GM21529 (cell line): ENCODE measurements around the gene PRKG1.
"Not testable (repeated sequence)": the region's sequence is repeated elsewhere in the genome, so short reads cannot be mapped to it uniquely, and the experiment has no call there.

Experiments used
- ATAC-seq: cut with Tn5 transposase; IDR thresholded peaks from one replicate; pipeline ENCODE4 v1.9.1; 2021; ENCODE audit not compliant: unreplicated experiment

PRKG1 gene

GRCh38 chr10:52028523-52028858 is 954.2 kb downstream of the PRKG1 start:
- no peak for ATAC-seq

DNA sequence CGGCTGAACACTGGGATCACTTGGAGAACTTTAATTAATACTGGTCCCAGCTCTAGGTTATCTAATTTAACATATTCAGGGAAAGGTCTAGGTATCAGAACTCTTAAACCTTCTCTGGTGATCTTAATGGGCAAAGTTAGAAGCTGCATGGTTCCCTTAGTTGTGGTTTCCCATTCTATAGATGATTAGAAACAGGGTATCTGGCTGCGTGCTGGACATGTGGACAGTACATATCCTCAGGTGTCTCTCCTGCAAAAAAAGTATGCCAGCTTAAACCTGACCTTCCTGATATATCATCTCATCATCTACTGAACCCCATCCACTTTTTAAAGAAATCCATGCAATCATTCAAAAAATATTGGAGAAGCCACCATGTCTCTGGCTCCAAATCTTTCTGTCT is 955.3 kb downstream of the PRKG1 start:
- no peak for ATAC-seq

- no peak for ATAC-seq
Observed at GRCh38 chr10:52030051-52030790, 955.9 kb downstream of the PRKG1 start.

GRCh38 chr10:52030975-52031374 is 956.7 kb downstream of the PRKG1 start:
- ATAC-seq = no peak

- ATAC-seq = no peak
Observed at GRCh38 chr10:52031771-52032170, 957.5 kb downstream of the PRKG1 start.

DNA sequence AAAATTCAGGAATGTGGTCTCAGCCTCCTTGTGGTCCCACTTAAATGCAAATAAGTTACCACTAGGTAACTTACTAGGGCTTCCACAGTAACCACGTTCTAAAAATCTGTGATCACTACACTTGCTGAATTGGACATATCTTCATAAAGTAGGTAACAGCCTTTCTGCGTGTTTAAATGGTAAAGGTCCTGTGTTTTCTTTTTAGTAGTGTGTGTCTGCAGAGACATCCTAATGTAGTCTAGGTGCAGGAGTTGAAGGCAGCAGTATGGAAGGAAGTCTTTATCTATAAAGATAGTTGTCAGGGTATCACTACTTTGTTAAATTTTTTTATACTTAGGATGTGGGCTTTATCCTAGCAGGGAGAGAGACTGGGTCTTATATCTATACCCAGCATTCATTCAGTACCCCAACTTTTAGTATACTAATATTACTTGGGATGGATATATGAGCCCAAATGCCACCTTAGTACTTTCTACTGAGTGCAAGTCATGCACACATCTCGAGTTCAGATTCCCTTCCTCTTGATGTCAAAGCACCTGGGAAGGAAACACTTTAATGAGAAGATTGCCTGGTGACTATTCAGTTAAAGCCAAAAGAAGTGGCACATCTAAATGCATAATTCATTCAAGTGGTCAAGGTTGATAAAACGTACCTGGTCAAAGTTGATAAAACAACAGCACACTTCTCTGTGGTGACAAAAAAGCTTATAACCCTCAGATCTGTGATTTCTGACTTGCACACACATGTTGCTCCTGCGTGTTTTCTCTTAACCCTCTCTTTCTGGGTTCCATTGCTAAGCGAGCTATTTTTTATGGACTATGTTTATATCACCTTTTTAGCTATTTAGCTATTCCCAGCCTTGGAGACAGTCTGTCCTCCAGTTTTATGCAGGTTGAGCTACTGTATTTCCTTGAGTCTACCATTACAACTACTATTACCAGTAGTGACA is 958.7 kb downstream of the PRKG1 start:
- ATAC-seq = no peak

DNA sequence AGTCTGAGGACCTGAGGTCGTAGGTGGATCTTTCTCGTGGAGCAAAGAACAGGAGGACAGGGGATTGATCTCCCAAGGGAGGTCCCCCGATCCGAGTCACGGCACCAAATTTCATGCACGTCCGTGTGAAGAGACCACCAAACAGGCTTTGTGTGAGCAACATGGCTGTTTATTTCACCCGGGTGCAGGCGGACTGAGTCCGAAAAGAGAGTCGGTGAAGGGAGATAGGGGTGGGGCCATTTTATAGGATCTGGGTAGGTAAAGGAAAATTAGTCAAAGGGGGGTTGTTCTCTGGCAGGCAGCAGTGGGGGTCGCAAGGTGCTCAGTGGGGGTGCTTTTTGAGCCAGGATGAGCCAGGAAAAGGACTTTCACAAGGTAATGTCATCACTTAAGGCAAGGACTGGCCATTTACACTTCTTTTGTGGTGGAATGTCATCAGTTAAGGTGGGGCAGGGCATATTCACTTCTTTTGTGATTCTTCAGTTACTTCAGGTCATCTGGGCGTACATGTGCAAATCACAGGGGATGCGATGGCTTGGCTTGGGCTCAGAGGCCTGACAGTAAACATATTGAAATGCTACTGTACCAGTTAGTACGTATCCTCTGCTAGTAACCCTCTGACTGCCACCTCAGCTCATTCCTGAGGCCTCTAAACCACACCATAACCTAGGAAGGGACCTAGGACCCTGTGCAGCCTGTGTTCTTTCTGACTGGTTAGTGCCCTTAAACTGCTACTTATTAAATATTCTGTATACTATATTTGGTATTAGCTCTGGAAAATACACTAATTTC is 964.9 kb downstream of the PRKG1 start:
- not testable (repeated sequence) for ATAC-seq

DNA sequence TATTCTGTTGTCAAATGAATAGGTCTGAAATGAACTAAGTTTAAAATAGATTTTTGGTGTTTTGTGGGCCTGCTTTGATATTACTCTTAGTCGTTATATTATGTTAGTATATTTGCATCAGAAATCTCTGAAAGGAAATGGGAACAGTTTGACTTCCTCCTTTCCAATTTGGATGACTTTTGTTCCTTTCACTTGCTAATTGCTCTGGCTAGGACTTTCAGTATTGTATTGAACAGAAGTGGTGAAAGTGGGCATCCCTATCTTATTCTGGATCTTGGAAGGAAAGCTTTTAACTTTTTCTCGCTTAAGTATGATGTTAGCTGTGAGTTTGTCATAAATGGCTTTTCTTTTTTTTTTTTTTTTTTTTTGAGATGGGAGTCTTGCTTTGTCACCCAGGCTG is 966.2 kb downstream of the PRKG1 start:
- no peak for ATAC-seq

- ATAC-seq = no peak
Observed at GRCh38 chr10:52043811-52044210, 969.5 kb downstream of the PRKG1 start.

DNA sequence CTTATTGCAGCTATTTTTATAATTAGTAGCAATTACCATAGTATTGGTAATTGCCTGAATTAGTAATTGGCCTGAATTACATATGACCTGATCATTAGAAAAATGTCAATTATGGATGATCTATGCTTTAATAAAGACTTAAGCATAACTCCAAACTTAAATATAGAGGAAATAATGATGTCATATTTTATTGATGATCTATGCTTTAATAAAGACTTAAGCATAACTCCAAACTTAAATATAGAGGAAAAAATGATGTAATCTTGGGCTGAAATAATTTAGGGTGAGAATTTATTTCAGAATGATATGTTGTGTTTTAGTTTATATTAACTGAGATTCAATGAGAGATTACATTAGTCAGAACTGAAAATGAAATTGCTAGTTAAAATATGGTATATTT is 973.8 kb downstream of the PRKG1 start:
- no peak for ATAC-seq

DNA sequence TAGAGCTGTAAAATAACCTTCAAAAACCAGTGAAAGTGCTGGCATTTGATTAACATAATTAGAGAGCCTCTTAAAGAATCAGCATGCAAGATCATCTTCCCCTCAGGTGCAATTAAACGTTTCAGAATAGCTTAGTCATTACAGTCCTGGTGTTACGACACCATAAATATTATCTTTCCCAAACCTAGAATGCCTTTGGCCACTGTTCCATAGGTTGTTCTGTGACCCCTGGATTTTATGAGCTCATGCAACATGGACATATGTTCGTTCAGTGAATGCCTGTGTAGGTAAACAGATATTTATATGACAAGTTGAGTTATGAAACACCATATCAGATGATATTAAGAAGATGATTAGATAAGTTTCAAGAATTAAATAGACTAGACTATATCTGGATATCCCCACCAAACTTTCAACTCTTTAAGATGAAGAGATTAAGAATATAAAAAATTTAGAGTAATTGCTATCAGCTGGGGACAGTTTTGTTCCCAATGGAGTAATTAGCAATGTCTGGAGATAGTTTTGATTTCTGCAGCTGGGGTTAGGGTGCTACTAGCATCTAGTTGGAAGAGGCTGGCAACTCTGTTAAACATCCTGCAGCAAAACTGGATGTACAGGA is 976.3 kb downstream of the PRKG1 start:
- ATAC-seq = no peak

DNA sequence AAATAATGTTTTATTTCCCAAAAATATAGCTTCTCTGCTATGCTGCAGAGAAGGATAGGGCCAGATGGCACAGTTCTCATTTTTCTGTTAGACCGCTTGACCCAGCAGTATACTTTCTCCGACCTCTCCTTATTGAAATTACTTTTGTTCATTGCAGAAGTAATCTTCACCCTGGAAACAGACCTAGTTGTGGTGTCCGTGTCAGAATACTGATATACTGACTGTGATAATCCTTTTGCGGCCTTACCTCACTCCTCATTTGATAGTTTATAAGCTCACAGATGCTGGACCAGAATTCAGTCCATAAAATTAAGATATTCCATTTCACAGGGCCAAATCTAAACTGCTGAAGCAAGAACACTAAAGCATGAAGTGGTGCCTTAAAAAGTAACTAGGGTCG is 979.2 kb downstream of the PRKG1 start:
- no peak for ATAC-seq

GRCh38 chr10:52056291-52056690 is 982.0 kb downstream of the PRKG1 start:
- no peak for ATAC-seq

- no peak for ATAC-seq
Observed at GRCh38 chr10:52059089-52059488, 984.8 kb downstream of the PRKG1 start.

- no peak for ATAC-seq
Observed at GRCh38 chr10:52063159-52063558, 988.9 kb downstream of the PRKG1 start.

- no peak for ATAC-seq
Observed at GRCh38 chr10:52064084-52064845, 990.0 kb downstream of the PRKG1 start.

DNA sequence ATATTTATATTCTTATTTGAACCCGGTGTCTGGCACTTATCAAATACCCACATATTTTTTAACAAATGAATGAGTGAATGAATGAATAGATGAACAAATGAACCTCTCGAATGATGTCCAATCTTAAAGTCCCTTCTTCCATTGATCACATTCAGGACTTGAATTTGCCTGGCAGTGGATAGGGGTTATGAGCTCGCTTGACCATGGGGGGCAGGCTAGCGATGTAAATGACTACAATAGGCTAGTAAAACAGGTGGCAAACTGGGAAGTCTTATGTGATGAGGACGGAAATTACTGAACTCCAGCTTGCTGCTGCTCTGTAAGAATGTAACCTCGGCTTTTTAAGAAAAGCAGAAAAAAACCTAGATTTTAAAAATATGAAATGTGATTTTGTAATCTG is 992.1 kb downstream of the PRKG1 start:
- no peak for ATAC-seq

DNA sequence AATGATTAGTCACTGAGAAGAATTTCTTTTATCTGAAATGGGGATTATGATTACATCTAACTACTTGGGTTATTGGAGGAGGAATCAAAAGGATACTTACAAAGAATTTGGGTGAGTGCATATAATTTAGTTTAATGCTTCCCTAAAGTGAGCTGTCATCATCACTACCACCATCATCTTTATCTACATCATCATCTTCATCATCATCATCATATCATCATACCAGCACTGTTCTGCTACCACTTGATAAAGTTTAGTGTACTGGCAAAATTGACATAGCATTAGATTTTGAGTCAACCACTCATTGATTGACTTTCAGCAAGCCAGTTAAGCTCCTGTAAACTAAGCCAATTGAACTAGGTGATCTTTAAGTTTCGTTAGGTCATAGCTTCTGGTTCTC is 994.2 kb downstream of the PRKG1 start:
- no peak for ATAC-seq

- no peak for ATAC-seq
Observed at GRCh38 chr10:52071814-52072213, 997.5 kb downstream of the PRKG1 start.

DNA sequence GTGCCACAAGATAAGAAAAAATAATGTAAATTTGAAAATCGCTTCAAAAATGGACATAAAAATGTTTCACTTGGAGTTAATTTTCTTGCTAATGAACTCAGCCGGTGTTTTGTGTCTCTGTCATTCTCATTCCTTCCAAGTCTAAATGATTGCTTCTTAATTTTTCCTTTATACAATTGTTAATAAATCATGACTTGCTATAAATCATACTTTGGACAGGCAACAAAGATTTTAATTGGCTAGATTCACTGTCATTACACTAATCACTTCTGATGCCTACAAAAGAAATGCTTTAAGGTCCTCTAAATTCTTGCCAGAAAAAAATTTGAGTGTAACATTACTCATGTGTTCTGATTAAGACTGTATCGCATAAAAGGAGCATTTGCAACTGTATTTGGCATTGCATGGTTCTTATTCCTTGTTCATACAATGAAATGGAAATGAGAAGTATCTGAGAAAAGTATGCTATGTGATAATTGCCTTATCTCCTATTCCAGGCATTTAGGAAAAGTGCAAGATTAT is 1000.3 kb downstream of the PRKG1 start:
- no peak for ATAC-seq
